Naive B cell (primary cell): ENCODE results near the gene C3orf70. TPM values are rescaled to one million over a fixed set of nuclear protein-coding genes. Genes with fewer than 3 reads are reported as not detected.

ENCODE experiments used
- ATAC-seq, 2 donors: fragments of 150-1000 bp; cut with Tn5 transposase; 2 replicates each; pipeline ENCODE4 v1.10.0; 2021; ENCODE audit warnings: low read depth in 2 of 2, mild to moderate bottlenecking in 2 of 2, moderate library complexity in 2 of 2
- DNase-seq: peaks from one replicate; pipeline ENCODE4 v3.0.0; 2022
- H3K27ac Mint-ChIP-seq, 6 donors: one replicate each; pipeline ENCODE4 v1.8.0; 2020 to 2022; ENCODE audit warnings: mild to moderate bottlenecking in 6 of 6, mixed read lengths in 6 of 6, moderate library complexity in 5 of 6, inconsistent platforms in 2 of 6
- H3K27me3 Mint-ChIP-seq, 3 donors: one replicate each; pipeline ENCODE4 v1.8.0; 2021 to 2022; ENCODE audit warnings: mixed read lengths in 3 of 3, mild to moderate bottlenecking in 1 of 3
- H3K36me3 Mint-ChIP-seq, 2 donors: one replicate each; pipeline ENCODE4 v1.8.0; 2020 to 2022; ENCODE audit warnings: mixed read lengths in 2 of 2, inconsistent platforms in 1 of 2, mild to moderate bottlenecking in 1 of 2
- H3K4me1 Mint-ChIP-seq, 3 donors: one replicate each; pipeline ENCODE4 v1.8.0; 2020 to 2022; ENCODE audit warnings: mixed read lengths in 3 of 3, inconsistent platforms in 1 of 3, mild to moderate bottlenecking in 1 of 3, moderate library complexity in 1 of 3
- H3K4me3 Mint-ChIP-seq, 8 donors: one replicate each; pipeline ENCODE4 v1.8.0; 2020 to 2022; ENCODE audit warnings: mild to moderate bottlenecking in 8 of 8, mixed read lengths in 8 of 8, moderate library complexity in 8 of 8, inconsistent platforms in 2 of 8
- H3K9me3 Mint-ChIP-seq, 7 donors: one replicate each; pipeline ENCODE4 v1.8.0; 2020 to 2022; ENCODE audit warnings: mixed read lengths in 7 of 7, mild to moderate bottlenecking in 5 of 7, inconsistent platforms in 2 of 7, moderate library complexity in 1 of 7
- polyA plus RNA-seq, 6 donors: library from polyadenylated mRNA; unstranded; fragments of 300-500 nt; fragmentation: Illumina TruSeq; gene quantifications; one replicate each; pipeline ENCODE4 v1.2.3, GENCODE V29; 2021; ENCODE audit warnings: low read depth in 6 of 6

Gene C3orf70
- polyA plus RNA-seq, 6 donors from 2014 or later: not detected

GRCh38 chr3:185070491-185071286 lies 82.2 kb downstream of the C3orf70 start:
- H3K9me3 Mint-ChIP-seq: no peaks in the 10 kb centered on the region
- no peak overlapping the region for H3K27ac Mint-ChIP-seq
- H3K36me3 Mint-ChIP-seq: no peaks in the 10 kb centered on the region
- peaks cover 0 to 14% (median 4%) of the 10 kb centered on the region in 3 donors for H3K27me3 Mint-ChIP-seq
- no peak for DNase-seq
- H3K4me3 Mint-ChIP-seq: peak overlapping the region in 1 of 8 donors; percentile 70
- no peak for ATAC-seq
- H3K4me1 Mint-ChIP-seq: no peaks in the 10 kb centered on the region

- no peaks in the 10 kb centered on the region for H3K9me3 Mint-ChIP-seq
- no peaks in the 10 kb centered on the region for H3K4me1 Mint-ChIP-seq
- H3K27ac Mint-ChIP-seq: peak overlapping the region in 1 of 6 donors; percentile 29
- H3K4me3 Mint-ChIP-seq: no peak overlapping the region
- peaks cover 0 to 7% (median 4%) of the 10 kb centered on the region in 3 donors for H3K27me3 Mint-ChIP-seq
- DNase-seq (no peak), ATAC-seq (no peak)
- H3K36me3 Mint-ChIP-seq: no peaks in the 10 kb centered on the region
Observed at GRCh38 chr3:185069037-185070030, 83.5 kb downstream of the C3orf70 start.

GRCh38 chr3:185067173-185067572 lies 85.7 kb downstream of the C3orf70 start:
- no peak overlapping the region for H3K4me3 Mint-ChIP-seq
- ATAC-seq: no peak
- DNase-seq: no peak
- H3K4me1 Mint-ChIP-seq: no peaks in the 10 kb centered on the region
- H3K27me3 Mint-ChIP-seq: peaks cover 0 to 3% (median 0%) of the 10 kb centered on the region in 3 donors
- no peaks in the 10 kb centered on the region for H3K9me3 Mint-ChIP-seq
- H3K36me3 Mint-ChIP-seq: no peaks in the 10 kb centered on the region
- H3K27ac Mint-ChIP-seq: no peak overlapping the region

GRCh38 chr3:185066251-185066650 lies 86.6 kb downstream of the C3orf70 start:
- DNase-seq (no peak), ATAC-seq (no peak)
- Mint-ChIP-seq H3K9me3 (peaks cover 0 to 7% (median 6%) of the 10 kb centered on the region in 7 donors), H3K4me3 (no peak overlapping the region), H3K4me1 (no peaks in the 10 kb centered on the region), H3K27me3 (no peaks in the 10 kb centered on the region), H3K36me3 (no peaks in the 10 kb centered on the region), H3K27ac (no peak overlapping the region)

- no peak overlapping the region for H3K4me3 Mint-ChIP-seq
- no peaks in the 10 kb centered on the region for H3K4me1 Mint-ChIP-seq
- H3K27me3 Mint-ChIP-seq: no peaks in the 10 kb centered on the region
- ATAC-seq: no peak
- H3K36me3 Mint-ChIP-seq: peaks cover 0 to 4% of the 10 kb centered on the region in 2 donors
- no peak overlapping the region for H3K27ac Mint-ChIP-seq
- DNase-seq: no peak
- peaks cover 0 to 18% (median 12%) of the 10 kb centered on the region in 7 donors for H3K9me3 Mint-ChIP-seq
Observed at GRCh38 chr3:185065059-185065458, 87.8 kb downstream of the C3orf70 start.

- H3K27ac Mint-ChIP-seq: no peak overlapping the region
- H3K9me3 Mint-ChIP-seq: peaks cover 7 to 34% (median 21%) of the 10 kb centered on the region in 7 donors
- peaks cover 0 to 8% of the 10 kb centered on the region in 2 donors for H3K36me3 Mint-ChIP-seq
- no peaks in the 10 kb centered on the region for H3K27me3 Mint-ChIP-seq
- ATAC-seq (no peak), DNase-seq (no peak)
- no peak overlapping the region for H3K4me3 Mint-ChIP-seq
- no peaks in the 10 kb centered on the region for H3K4me1 Mint-ChIP-seq
Observed at GRCh38 chr3:185063431-185063830, 89.4 kb downstream of the C3orf70 start.

GRCh38 chr3:185062191-185062590 lies 90.7 kb downstream of the C3orf70 start:
- Mint-ChIP-seq H3K27me3 (no peaks in the 10 kb centered on the region), H3K27ac (no peak overlapping the region), H3K4me1 (no peaks in the 10 kb centered on the region), H3K36me3 (peaks cover under 1 to 8% of the 10 kb centered on the region in 2 donors), H3K4me3 (no peak overlapping the region), H3K9me3 (peaks cover 7 to 47% (median 31%) of the 10 kb centered on the region in 7 donors)
- ATAC-seq (no peak), DNase-seq (no peak)

- no peaks in the 10 kb centered on the region for H3K4me1 Mint-ChIP-seq
- H3K4me3 Mint-ChIP-seq: no peak overlapping the region
- DNase-seq (no peak), ATAC-seq (no peak)
- H3K27me3 Mint-ChIP-seq: no peaks in the 10 kb centered on the region
- peaks cover 5 to 12% of the 10 kb centered on the region in 2 donors for H3K36me3 Mint-ChIP-seq
- H3K9me3 Mint-ChIP-seq: peaks cover 7 to 62% (median 47%) of the 10 kb centered on the region in 7 donors
- no peak overlapping the region for H3K27ac Mint-ChIP-seq
Observed at GRCh38 chr3:185060655-185061054, 92.2 kb downstream of the C3orf70 start.

- peaks cover 12 to 71% (median 53%) of the 10 kb centered on the region in 7 donors for H3K9me3 Mint-ChIP-seq
- no peaks in the 10 kb centered on the region for H3K4me1 Mint-ChIP-seq
- H3K27ac Mint-ChIP-seq: peak overlapping the region in 2 of 6 donors; percentile 8
- peak overlapping the region in 1 of 8 donors; percentile 10 for H3K4me3 Mint-ChIP-seq
- H3K27me3 Mint-ChIP-seq: no peaks in the 10 kb centered on the region
- ATAC-seq: no peak
- no peak for DNase-seq
- H3K36me3 Mint-ChIP-seq: peaks cover 11 to 21% of the 10 kb centered on the region in 2 donors
Observed at GRCh38 chr3:185059766-185060165, 93.1 kb downstream of the C3orf70 start.

- DNase-seq: no peak
- H3K36me3 Mint-ChIP-seq: peaks cover 21 to 31% of the 10 kb centered on the region in 2 donors
- H3K4me1 Mint-ChIP-seq: no peaks in the 10 kb centered on the region
- H3K27me3 Mint-ChIP-seq: no peaks in the 10 kb centered on the region
- H3K27ac Mint-ChIP-seq: peak overlapping the region in 1 of 6 donors; percentile 48
- H3K9me3 Mint-ChIP-seq: peaks cover 12 to 80% (median 60%) of the 10 kb centered on the region in 7 donors
- H3K4me3 Mint-ChIP-seq: no peak overlapping the region
- ATAC-seq: no peak
Observed at GRCh38 chr3:185058796-185059195, 94.1 kb downstream of the C3orf70 start.

GRCh38 chr3:185057829-185058228 lies 95.0 kb downstream of the C3orf70 start:
- H3K4me3 Mint-ChIP-seq: no peak overlapping the region
- no peak overlapping the region for H3K27ac Mint-ChIP-seq
- H3K27me3 Mint-ChIP-seq: no peaks in the 10 kb centered on the region
- no peak for DNase-seq
- H3K4me1 Mint-ChIP-seq: no peaks in the 10 kb centered on the region
- peaks cover 28 to 34% of the 10 kb centered on the region in 2 donors for H3K36me3 Mint-ChIP-seq
- no peak for ATAC-seq
- H3K9me3 Mint-ChIP-seq: peaks cover 12 to 87% (median 60%) of the 10 kb centered on the region in 7 donors

- ATAC-seq (no peak), DNase-seq (no peak)
- Mint-ChIP-seq H3K9me3 (peaks cover 12 to 94% (median 60%) of the 10 kb centered on the region in 7 donors), H3K27ac (no peak overlapping the region), H3K4me3 (no peak overlapping the region), H3K27me3 (no peaks in the 10 kb centered on the region), H3K4me1 (no peaks in the 10 kb centered on the region), H3K36me3 (peaks cover 37 to 43% of the 10 kb centered on the region in 2 donors)
Observed at GRCh38 chr3:185056908-185057307, 96.0 kb downstream of the C3orf70 start.

- Mint-ChIP-seq H3K4me3 (no peak overlapping the region), H3K27me3 (no peaks in the 10 kb centered on the region), H3K27ac (no peak overlapping the region), H3K4me1 (no peaks in the 10 kb centered on the region), H3K9me3 (peaks cover 5 to 51% (median 30%) of the 10 kb centered on the region in 7 donors), H3K36me3 (peaks cover 75 to 80% of the 10 kb centered on the region in 2 donors)
- ATAC-seq (no peak), DNase-seq (no peak)
Observed at GRCh38 chr3:185052631-185053030, 100.2 kb downstream of the C3orf70 start.
